Uterus (tissue), 2 donors: ENCODE measurements around the gene KRT3.

ENCODE experiments used
- CTCF ChIP-seq, 4 experiments: fragments of 200-600 bp in 2 of 4; fragments of 450-650 bp in 2 of 4; sonication (generic) in 2 of 4; IDR thresholded peaks; one replicate each; pipeline ENCODE4 v1.5.1; 2016 to 2019; ENCODE audit warnings: antibody characterized with exemption in 4 of 4, mild to moderate bottlenecking in 2 of 4, moderate library complexity in 1 of 4
- POLR2A ChIP-seq, 2 donors: fragments of 450-650 bp; IDR thresholded peaks; one replicate each; pipeline ENCODE4 v1.6.1; 2016; ENCODE audit warnings: antibody characterized with exemption in 2 of 2, mild to moderate bottlenecking in 1 of 2, moderate library complexity in 1 of 2

GRCh38 chr12:52754135-52754534 is 41.8 kb downstream of the KRT3 start:
- TF ChIP-seq POLR2A (IDR thresholded peaks at IDR 0.05) (no peak), CTCF (IDR thresholded peaks at IDR 0.05) (no peak)
